Central memory CD4-positive, alpha-beta T cell (primary cell): ENCODE measurements around the gene PRSS38.

ENCODE experiments used
- DNase-seq: peaks from one replicate; pipeline ENCODE4 v3.0.0; 2022

The PRSS38 gene

DNA sequence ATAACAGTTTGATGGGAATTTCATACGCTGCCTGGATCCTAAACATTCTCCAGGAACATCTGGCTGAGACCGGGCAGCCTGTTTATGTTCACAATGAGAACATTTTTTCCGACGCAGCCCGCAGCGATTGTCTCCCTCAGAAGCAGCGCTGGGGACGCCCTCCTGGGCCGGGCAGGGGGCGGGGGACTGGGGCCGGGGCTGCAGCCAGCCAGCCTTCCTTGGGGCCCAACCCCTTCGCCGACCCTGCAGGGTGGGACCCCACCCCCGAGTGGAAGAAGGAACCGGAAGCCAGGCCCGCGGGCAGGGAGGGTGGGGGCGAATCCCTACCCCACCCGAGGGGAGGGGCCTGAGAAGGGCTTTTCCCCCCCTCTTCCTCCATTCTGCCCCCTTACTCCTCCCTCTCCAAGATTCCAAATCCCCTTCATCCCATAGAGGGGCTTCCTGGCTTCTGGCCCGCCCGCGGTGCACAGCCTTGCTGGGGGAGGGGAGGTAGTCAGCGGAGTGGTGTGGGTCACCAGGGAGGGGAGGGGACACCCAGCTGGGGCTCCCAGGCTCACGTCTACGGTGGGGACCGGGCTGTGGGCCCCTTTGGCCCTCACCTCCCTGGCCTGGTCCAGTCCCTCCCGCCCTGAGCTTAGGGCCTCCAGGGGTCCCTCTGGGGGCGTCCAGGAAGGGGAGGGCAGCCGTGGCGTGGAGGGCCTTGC, 71.7 kb downstream of the PRSS38 start:
- peak; percentile 18 for DNase-seq

GRCh38 chr1:227887697-227888403, 72.4 kb downstream of the PRSS38 start:
- peak; percentile 31 for DNase-seq

GRCh38 chr1:227888404-227889046, 73.0 kb downstream of the PRSS38 start:
- DNase-seq: no peak

DNA sequence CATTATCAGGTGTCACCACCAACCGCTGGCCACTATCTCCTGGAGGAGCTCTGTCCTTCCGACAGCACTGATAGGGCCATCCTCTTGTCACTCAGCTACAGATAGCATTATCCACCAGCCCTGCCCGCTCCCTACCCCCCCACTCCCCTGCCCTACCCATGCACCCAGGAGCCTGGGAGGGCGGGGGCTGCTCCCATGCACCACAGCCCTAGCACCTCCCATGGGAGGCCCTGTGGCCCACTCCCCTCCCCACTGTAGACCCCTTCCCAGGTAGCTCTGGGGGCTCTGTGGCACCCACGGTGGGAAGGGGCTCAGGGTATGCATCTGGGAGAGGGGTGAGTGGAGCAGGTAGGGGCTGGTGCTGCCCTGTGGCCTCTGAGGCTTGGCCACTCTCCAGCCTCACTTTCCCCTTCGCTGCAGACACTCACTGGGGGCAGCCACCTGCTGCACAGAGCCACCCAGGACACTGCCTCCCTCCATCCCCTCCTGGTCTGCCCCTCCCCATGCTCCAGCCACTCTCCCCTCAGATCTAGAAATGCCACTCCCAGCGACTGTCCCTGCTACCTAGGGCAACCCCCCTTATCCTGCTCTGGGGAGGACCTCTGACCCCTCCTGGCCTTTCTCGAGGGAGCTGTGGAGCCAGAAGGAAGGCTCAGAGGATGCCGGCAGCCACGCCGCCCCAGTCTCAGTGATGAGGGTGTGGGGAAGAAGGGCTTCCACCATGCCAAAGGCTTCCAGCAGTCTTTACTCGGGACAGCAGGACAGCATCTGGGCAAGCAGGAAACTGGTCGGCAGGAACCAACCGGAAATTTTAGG, 73.8 kb downstream of the PRSS38 start:
- no peak for DNase-seq

- DNase-seq: no peak
Observed at GRCh38 chr1:227889863-227890405, 74.5 kb downstream of the PRSS38 start.

DNA sequence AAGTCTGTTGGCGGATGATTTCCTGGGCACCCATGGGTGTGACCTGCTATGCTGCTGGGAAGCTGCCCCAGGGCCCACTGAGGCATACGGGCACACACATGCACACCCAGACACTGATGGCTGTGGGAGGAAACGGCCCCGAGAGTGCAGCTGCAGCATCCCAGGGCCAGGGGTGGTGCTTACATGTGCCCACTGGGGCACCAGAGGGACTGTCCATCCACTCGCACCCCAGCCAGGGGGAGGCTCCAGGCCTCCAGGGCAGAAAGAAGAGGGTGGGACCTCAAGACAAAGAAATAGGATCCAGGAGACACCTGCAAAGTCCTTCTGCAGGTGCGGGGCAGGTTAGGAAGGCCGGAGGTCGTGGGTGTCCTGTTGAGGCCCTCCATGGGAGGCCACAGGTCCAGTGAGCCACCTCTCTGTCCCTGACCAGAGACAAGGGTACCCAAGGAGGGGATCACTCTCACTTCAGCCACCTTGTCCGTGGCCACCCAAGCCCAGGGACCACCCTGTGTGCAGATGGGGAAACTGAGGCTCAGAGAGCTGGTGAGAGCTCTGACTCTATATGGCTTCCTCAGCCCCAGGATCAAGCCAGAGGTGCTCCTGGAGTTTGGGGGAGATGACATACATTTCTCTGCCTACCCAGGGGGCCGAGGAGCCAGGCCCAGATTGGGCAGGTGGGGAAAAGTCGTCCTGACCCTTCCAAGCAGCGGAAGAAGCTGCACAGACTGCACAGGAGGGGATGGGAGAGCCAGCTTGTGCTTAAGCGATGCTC, 75.2 kb downstream of the PRSS38 start:
- DNase-seq: no peak

- DNase-seq: no peak
Observed at GRCh38 chr1:227891223-227891954, 75.9 kb downstream of the PRSS38 start.

GRCh38 chr1:227891955-227892488, 76.5 kb downstream of the PRSS38 start:
- no peak for DNase-seq

- no peak for DNase-seq
Observed at GRCh38 chr1:227892489-227893299, 77.2 kb downstream of the PRSS38 start.

GRCh38 chr1:227893300-227893948, 77.9 kb downstream of the PRSS38 start:
- DNase-seq: no peak

GRCh38 chr1:227893949-227894721, 78.7 kb downstream of the PRSS38 start:
- DNase-seq: no peak

DNA sequence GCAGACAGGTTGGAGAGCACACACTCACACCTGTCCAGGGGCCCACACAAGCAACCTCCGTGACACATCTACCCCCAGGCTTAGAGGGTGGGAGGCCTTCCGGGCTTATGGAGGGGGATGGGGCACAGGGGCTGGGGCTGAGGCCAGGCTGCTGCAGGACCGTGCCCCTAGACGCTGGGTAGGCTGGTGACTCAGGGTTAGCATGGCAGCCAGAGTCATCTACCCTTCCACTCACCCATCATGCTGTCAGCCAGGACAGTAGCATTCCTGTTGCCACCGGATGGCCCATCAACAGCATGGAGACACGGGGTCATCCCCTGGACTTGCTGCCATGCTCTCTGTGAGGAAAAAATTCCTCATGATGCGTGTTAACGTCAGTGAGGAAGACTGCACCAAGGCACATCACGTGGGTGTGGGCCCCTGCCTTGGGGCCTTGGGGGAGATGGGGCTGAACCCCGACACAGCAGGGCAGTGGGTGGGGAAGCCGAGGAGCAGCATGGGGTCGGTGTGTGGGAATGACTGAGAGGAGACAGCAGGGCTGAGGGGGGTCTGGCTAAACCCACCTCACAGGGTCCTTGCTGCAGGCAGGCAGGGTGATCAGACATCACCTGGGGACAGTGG, 79.5 kb downstream of the PRSS38 start:
- no peak for DNase-seq
